BE2C (cell line): ENCODE data around the gene GPR25.

ENCODE experiments used
- DNase-seq: peaks from one replicate; pipeline ENCODE4 v3.0.0-alpha.2; 2020
- H3K27me3 ChIP-seq: fragments of 250-450 bp; sonication (Bioruptor Pico); 2 replicates; pipeline ENCODE4 v1.5.1; 2020; ENCODE audit warnings: mild to moderate bottlenecking
- H3K36me3 ChIP-seq: fragments of 250-450 bp; sonication (Bioruptor Pico); 2 replicates; pipeline ENCODE4 v1.5.1; 2020; ENCODE audit warnings: mild to moderate bottlenecking
- H3K4me1 ChIP-seq: fragments of 250-450 bp; sonication (Bioruptor Pico); 2 replicates; pipeline ENCODE4 v1.5.1; 2020
- H3K4me3 ChIP-seq: 2 replicates; pipeline ENCODE4 v1.5.1; 2011; ENCODE audit warnings: low read depth, low read length
- H3K9me3 ChIP-seq: fragments of 250-450 bp; sonication (Bioruptor Pico); 2 replicates; pipeline ENCODE4 v1.5.1; 2020
- CTCF ChIP-seq: IDR thresholded peaks from 2 replicates; pipeline ENCODE4 v1.5.1; 2012; ENCODE audit warnings: mild to moderate bottlenecking, low read depth, low read length

GPR25 gene

GRCh38 chr1:200838676-200839445, 33.9 kb upstream of the GPR25 start:
- no peak for TF ChIP-seq CTCF
- H3K4me3 ChIP-seq, result no peak overlapping the region
- DNase-seq, result no peak
- no peaks in the 10 kb centered on the region for H3K27me3 ChIP-seq
- H3K4me1 ChIP-seq, result no peaks in the 10 kb centered on the region; the same call in 1 of the 2 replicates
- H3K9me3 ChIP-seq, result no peaks in the 10 kb centered on the region; the same call in 1 of the 2 replicates
- H3K36me3 ChIP-seq, result peaks cover 9% of the 10 kb centered on the region

GRCh38 chr1:200845360-200845759, 27.4 kb upstream of the GPR25 start:
- no peaks in the 10 kb centered on the region for H3K4me1 ChIP-seq
- DNase-seq, result no peak
- H3K27me3 ChIP-seq, result no peaks in the 10 kb centered on the region
- no peaks in the 10 kb centered on the region for H3K9me3 ChIP-seq
- H3K36me3 ChIP-seq, result peaks cover 50% of the 10 kb centered on the region
- TF ChIP-seq CTCF, result no peak
- H3K4me3 ChIP-seq, result no peak overlapping the region

- no peaks in the 10 kb centered on the region for H3K9me3 ChIP-seq
- no peaks in the 10 kb centered on the region for H3K27me3 ChIP-seq
- H3K36me3 ChIP-seq, result peaks cover 58% of the 10 kb centered on the region
- no peak overlapping the region for H3K4me3 ChIP-seq
- H3K4me1 ChIP-seq, result no peaks in the 10 kb centered on the region
- no peak for DNase-seq
- no peak for TF ChIP-seq CTCF
These were observed 26.4 kb upstream of the GPR25 start for GRCh38 chr1:200846398-200846797.

GRCh38 chr1:200849430-200849829, 23.4 kb upstream of the GPR25 start:
- H3K27me3 ChIP-seq, result no peaks in the 10 kb centered on the region
- no peak overlapping the region for H3K4me3 ChIP-seq
- no peaks in the 10 kb centered on the region for H3K9me3 ChIP-seq
- H3K36me3 ChIP-seq, result peaks cover 75% of the 10 kb centered on the region
- H3K4me1 ChIP-seq, result no peaks in the 10 kb centered on the region
- no peak for DNase-seq
- TF ChIP-seq CTCF, result no peak

- no peaks in the 10 kb centered on the region for H3K27me3 ChIP-seq
- no peaks in the 10 kb centered on the region for H3K4me1 ChIP-seq
- TF ChIP-seq CTCF, result no peak
- no peak for DNase-seq
- H3K9me3 ChIP-seq, result no peaks in the 10 kb centered on the region
- H3K4me3 ChIP-seq, result no peak overlapping the region
- peaks cover 83% of the 10 kb centered on the region for H3K36me3 ChIP-seq
These were observed 22.2 kb upstream of the GPR25 start for GRCh38 chr1:200850554-200850953.

- no peaks in the 10 kb centered on the region for H3K27me3 ChIP-seq
- no peak for DNase-seq
- H3K4me3 ChIP-seq, result no peak overlapping the region
- peaks cover 59% of the 10 kb centered on the region for H3K36me3 ChIP-seq
- no peaks in the 10 kb centered on the region for H3K9me3 ChIP-seq
- no peaks in the 10 kb centered on the region for H3K4me1 ChIP-seq
- TF ChIP-seq CTCF, result no peak
These were observed 15.9 kb upstream of the GPR25 start for GRCh38 chr1:200856716-200857357.
